ENCODE measurements around the gene IVD.

IVD gene

GRCh38 chr15:40459391-40460015 is 53.9 kb downstream of the IVD start:
- 96% methylated on average over 19 of the region's 19 CpGs for WGBS, 2 experiments
- no peaks in the 10 kb centered on the region for H3K9me3 ChIP-seq (ENCODE audit: control insufficient read depth, low read length)
- H3K36me3 ChIP-seq (ENCODE audit: control insufficient read depth, insufficient read depth, low read length), result peaks cover 18% of the 10 kb centered on the region
- H3K4me3 ChIP-seq (ENCODE audit: insufficient read depth, low read depth, low read length), result no peak overlapping the region
- no peaks in the 10 kb centered on the region for H3K27me3 ChIP-seq (ENCODE audit: control insufficient read depth, insufficient read depth, low read length, poor library complexity, severe bottlenecking)
- H3K27ac ChIP-seq (ENCODE audit: insufficient read depth, low read depth, low read length, poor library complexity, severe bottlenecking), result no peak overlapping the region
- peaks cover 15% of the 10 kb centered on the region for H3K4me1 ChIP-seq (ENCODE audit: control insufficient read depth, insufficient read depth, low read length)

- H3K9me3 ChIP-seq (ENCODE audit: control insufficient read depth, low read length), result no peaks in the 10 kb centered on the region
- no peaks in the 10 kb centered on the region for H3K27me3 ChIP-seq (ENCODE audit: control insufficient read depth, insufficient read depth, low read length, poor library complexity, severe bottlenecking)
- H3K4me1 ChIP-seq (ENCODE audit: control insufficient read depth, insufficient read depth, low read length), result peaks cover 6% of the 10 kb centered on the region
- H3K4me3 ChIP-seq (ENCODE audit: insufficient read depth, low read depth, low read length), result no peak overlapping the region
- H3K27ac ChIP-seq (ENCODE audit: insufficient read depth, low read depth, low read length, poor library complexity, severe bottlenecking), result no peak overlapping the region
- 96 to 97% methylated on average over 2 of the region's 2 CpGs for WGBS, 2 experiments
- H3K36me3 ChIP-seq (ENCODE audit: control insufficient read depth, insufficient read depth, low read length), result peaks cover 25% of the 10 kb centered on the region
These were observed 54.8 kb downstream of the IVD start for GRCh38 chr15:40460404-40460803.

DNA sequence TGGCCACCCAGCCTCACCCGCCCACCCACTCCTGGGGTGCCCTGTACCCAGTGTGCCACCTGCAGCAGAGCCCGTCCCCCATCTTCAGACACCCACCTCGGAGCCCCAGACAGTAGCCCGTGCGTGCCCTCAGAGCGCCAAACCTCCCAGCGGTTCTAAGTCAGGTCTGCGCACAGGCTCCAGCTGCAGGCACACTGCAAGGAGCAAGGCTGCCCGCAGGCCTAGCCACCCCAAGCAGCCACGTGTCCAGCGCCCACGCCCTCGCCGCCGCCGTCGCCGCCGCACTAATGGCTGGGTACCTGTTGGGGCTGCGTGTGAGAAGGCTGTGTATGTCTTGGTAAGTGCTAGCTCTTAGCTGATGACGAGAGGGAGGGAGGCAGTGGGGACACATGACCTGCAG is 56.4 kb downstream of the IVD start:
- Histone ChIP-seq H3K36me3 (ENCODE audit: control insufficient read depth, insufficient read depth, low read length) (peaks cover 31% of the 10 kb centered on the region), H3K4me1 (ENCODE audit: control insufficient read depth, insufficient read depth, low read length) (no peaks in the 10 kb centered on the region), H3K27me3 (ENCODE audit: control insufficient read depth, insufficient read depth, low read length, poor library complexity, severe bottlenecking) (no peaks in the 10 kb centered on the region), H3K27ac (ENCODE audit: insufficient read depth, low read depth, low read length, poor library complexity, severe bottlenecking) (no peak overlapping the region), H3K4me3 (ENCODE audit: insufficient read depth, low read depth, low read length) (no peak overlapping the region), H3K9me3 (ENCODE audit: control insufficient read depth, low read length) (no peaks in the 10 kb centered on the region)
- 96% methylated on average over 21 of the region's 21 CpGs for WGBS, 2 experiments

DNA sequence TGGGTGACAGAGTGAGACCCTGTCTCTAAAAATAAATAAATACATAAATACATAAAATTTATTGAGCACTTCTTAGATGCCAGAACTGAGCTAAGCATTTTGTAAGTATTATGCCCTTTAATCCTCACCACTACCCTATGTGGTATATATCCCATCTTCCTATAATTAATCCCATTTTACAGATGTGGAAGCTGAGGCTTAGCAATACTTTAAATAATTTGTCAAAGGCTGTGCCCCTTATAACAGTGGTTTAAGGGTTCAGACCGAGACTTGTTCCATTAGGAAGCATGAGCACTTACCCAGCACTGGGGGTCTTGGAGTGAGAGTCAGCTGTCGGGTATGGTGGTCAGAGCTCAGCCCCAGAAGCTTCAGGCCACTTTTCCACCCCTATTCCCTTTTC is 57.7 kb downstream of the IVD start:
- no peaks in the 10 kb centered on the region for H3K4me1 ChIP-seq (ENCODE audit: control insufficient read depth, insufficient read depth, low read length)
- WGBS, 2 experiments, result 93 to 96% methylated on average over 2 of the region's 2 CpGs
- H3K27me3 ChIP-seq (ENCODE audit: control insufficient read depth, insufficient read depth, low read length, poor library complexity, severe bottlenecking), result no peaks in the 10 kb centered on the region
- H3K9me3 ChIP-seq (ENCODE audit: control insufficient read depth, low read length), result no peaks in the 10 kb centered on the region
- peaks cover 34% of the 10 kb centered on the region for H3K36me3 ChIP-seq (ENCODE audit: control insufficient read depth, insufficient read depth, low read length)
- H3K27ac ChIP-seq (ENCODE audit: insufficient read depth, low read depth, low read length, poor library complexity, severe bottlenecking), result no peak overlapping the region
- H3K4me3 ChIP-seq (ENCODE audit: insufficient read depth, low read depth, low read length), result no peak overlapping the region

GRCh38 chr15:40463886-40464545 is 58.4 kb downstream of the IVD start:
- 94 to 96% methylated on average over 14 of the region's 14 CpGs for WGBS, 2 experiments
- no peak overlapping the region for H3K27ac ChIP-seq (ENCODE audit: insufficient read depth, low read depth, low read length, poor library complexity, severe bottlenecking)
- H3K27me3 ChIP-seq (ENCODE audit: control insufficient read depth, insufficient read depth, low read length, poor library complexity, severe bottlenecking), result no peaks in the 10 kb centered on the region
- H3K4me1 ChIP-seq (ENCODE audit: control insufficient read depth, insufficient read depth, low read length), result no peaks in the 10 kb centered on the region
- peaks cover 34% of the 10 kb centered on the region for H3K36me3 ChIP-seq (ENCODE audit: control insufficient read depth, insufficient read depth, low read length)
- no peak overlapping the region for H3K4me3 ChIP-seq (ENCODE audit: insufficient read depth, low read depth, low read length)
- H3K9me3 ChIP-seq (ENCODE audit: control insufficient read depth, low read length), result no peaks in the 10 kb centered on the region

GRCh38 chr15:40464595-40465185 is 59.1 kb downstream of the IVD start:
- no peak overlapping the region for H3K4me3 ChIP-seq (ENCODE audit: insufficient read depth, low read depth, low read length)
- no peaks in the 10 kb centered on the region for H3K27me3 ChIP-seq (ENCODE audit: control insufficient read depth, insufficient read depth, low read length, poor library complexity, severe bottlenecking)
- no peak overlapping the region for H3K27ac ChIP-seq (ENCODE audit: insufficient read depth, low read depth, low read length, poor library complexity, severe bottlenecking)
- H3K4me1 ChIP-seq (ENCODE audit: control insufficient read depth, insufficient read depth, low read length), result no peaks in the 10 kb centered on the region
- peaks cover 31% of the 10 kb centered on the region for H3K36me3 ChIP-seq (ENCODE audit: control insufficient read depth, insufficient read depth, low read length)
- H3K9me3 ChIP-seq (ENCODE audit: control insufficient read depth, low read length), result no peaks in the 10 kb centered on the region
- WGBS, 2 experiments, result 99 to 100% methylated on average over 3 of the region's 3 CpGs

DNA sequence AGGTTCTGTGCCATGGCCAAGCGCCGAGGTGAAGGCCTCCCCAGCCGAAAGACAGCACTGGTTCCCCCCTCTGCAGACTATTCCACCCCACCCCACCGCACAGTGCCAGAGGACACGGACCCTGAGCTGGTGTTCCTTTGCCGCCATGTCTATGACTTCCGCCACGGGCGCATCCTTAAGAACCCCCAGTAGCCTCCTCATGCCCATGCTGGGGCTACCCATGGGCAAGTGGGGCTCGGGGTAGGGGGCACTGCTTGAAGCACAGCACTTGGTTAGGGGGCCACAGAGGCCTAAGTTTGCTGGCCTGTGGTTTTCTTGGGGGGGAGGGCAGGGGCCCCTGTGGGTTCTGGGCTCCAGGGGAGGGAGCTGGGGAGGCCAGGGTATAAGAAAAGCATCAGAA is 60.3 kb downstream of the IVD start:
- H3K27me3 ChIP-seq (ENCODE audit: control insufficient read depth, insufficient read depth, low read length, poor library complexity, severe bottlenecking), result no peaks in the 10 kb centered on the region
- no peaks in the 10 kb centered on the region for H3K9me3 ChIP-seq (ENCODE audit: control insufficient read depth, low read length)
- WGBS, 2 experiments, result 95 to 96% methylated on average over 10 of the region's 10 CpGs
- H3K36me3 ChIP-seq (ENCODE audit: control insufficient read depth, insufficient read depth, low read length), result peaks cover 28% of the 10 kb centered on the region
- no peak overlapping the region for H3K4me3 ChIP-seq (ENCODE audit: insufficient read depth, low read depth, low read length)
- no peak overlapping the region for H3K27ac ChIP-seq (ENCODE audit: insufficient read depth, low read depth, low read length, poor library complexity, severe bottlenecking)
- H3K4me1 ChIP-seq (ENCODE audit: control insufficient read depth, insufficient read depth, low read length), result peaks cover 7% of the 10 kb centered on the region

DNA sequence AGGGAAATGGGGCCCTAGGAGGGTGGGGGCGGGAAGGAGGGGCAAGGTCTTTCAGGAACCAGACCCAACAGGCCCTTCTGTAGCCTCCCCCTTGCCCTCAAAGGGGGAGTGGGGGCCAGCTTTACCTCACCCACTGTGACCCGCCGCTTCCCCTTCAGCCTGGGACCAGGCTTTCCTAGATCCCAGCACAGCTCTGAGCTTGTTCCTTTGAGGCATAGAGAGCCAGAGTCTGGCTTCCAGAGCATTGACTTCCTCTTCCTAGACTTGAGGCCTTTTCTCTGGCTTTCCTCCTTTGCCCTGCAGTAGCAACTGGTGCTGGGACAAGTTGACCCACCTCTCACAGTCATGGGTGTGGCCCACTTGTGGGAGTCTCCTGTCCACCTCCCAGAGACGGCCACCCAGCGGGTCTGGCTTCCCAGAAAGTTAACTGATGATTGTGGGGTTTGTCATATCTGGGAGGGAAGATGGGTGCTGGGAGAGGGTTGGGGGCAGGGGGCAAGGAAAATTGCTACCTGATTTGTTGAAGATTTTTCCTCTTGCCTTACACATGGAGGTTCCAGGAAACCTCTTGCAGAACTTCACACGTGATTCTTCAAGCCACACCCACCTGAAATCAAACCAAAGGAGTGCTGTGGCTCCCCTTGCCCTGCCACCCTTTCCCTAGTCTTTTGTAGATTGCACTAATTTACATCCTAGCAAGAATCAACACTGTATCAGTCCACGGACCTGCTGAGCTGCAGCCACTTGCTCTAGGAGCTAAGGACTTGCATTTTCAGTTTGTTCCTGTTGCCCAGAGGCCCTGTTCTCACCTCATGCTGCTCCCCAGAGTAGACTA is 61.0 kb downstream of the IVD start:
- H3K36me3 ChIP-seq (ENCODE audit: control insufficient read depth, insufficient read depth, low read length), result peaks cover 28% of the 10 kb centered on the region
- no peaks in the 10 kb centered on the region for H3K9me3 ChIP-seq (ENCODE audit: control insufficient read depth, low read length)
- no peak overlapping the region for H3K27ac ChIP-seq (ENCODE audit: insufficient read depth, low read depth, low read length, poor library complexity, severe bottlenecking)
- H3K4me1 ChIP-seq (ENCODE audit: control insufficient read depth, insufficient read depth, low read length), result peaks cover 7% of the 10 kb centered on the region
- no peaks in the 10 kb centered on the region for H3K27me3 ChIP-seq (ENCODE audit: control insufficient read depth, insufficient read depth, low read length, poor library complexity, severe bottlenecking)
- WGBS, 2 experiments, result 89 to 91% methylated on average over 7 of the region's 7 CpGs
- H3K4me3 ChIP-seq (ENCODE audit: insufficient read depth, low read depth, low read length), result no peak overlapping the region

DNA sequence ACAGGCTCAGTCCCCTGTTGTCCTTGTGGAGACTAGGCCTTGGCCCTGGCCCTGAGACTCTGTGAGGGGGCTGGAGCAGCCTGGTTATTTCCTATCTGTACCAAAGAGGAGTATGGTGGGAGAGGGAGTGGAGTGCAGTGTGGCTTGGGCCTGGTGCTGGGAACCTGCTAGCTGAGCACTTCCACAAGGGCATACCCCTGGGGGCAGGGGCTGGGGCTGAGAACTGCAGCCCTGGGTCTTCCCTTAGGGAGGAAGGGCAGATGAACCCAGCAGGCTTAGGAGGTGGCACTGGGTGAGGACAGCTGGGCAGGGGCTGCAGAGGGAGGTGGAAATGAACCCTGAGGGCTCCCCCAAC is 61.6 kb downstream of the IVD start:
- H3K4me1 ChIP-seq (ENCODE audit: control insufficient read depth, insufficient read depth, low read length), result peaks cover 7% of the 10 kb centered on the region
- H3K36me3 ChIP-seq (ENCODE audit: control insufficient read depth, insufficient read depth, low read length), result peaks cover 28% of the 10 kb centered on the region
- no peak overlapping the region for H3K27ac ChIP-seq (ENCODE audit: insufficient read depth, low read depth, low read length, poor library complexity, severe bottlenecking)
- no peaks in the 10 kb centered on the region for H3K9me3 ChIP-seq (ENCODE audit: control insufficient read depth, low read length)
- no peak overlapping the region for H3K4me3 ChIP-seq (ENCODE audit: insufficient read depth, low read depth, low read length)
- peaks cover 4% of the 10 kb centered on the region for H3K27me3 ChIP-seq (ENCODE audit: control insufficient read depth, insufficient read depth, low read length, poor library complexity, severe bottlenecking)

- no peaks in the 10 kb centered on the region for H3K9me3 ChIP-seq (ENCODE audit: control insufficient read depth, low read length)
- peaks cover 6% of the 10 kb centered on the region for H3K27me3 ChIP-seq (ENCODE audit: control insufficient read depth, insufficient read depth, low read length, poor library complexity, severe bottlenecking)
- no peak overlapping the region for H3K4me3 ChIP-seq (ENCODE audit: insufficient read depth, low read depth, low read length)
- H3K4me1 ChIP-seq (ENCODE audit: control insufficient read depth, insufficient read depth, low read length), result peaks cover 7% of the 10 kb centered on the region
- no peak overlapping the region for H3K27ac ChIP-seq (ENCODE audit: insufficient read depth, low read depth, low read length, poor library complexity, severe bottlenecking)
- peaks cover 21% of the 10 kb centered on the region for H3K36me3 ChIP-seq (ENCODE audit: control insufficient read depth, insufficient read depth, low read length)
- 93 to 97% methylated on average over 4 of the region's 4 CpGs for WGBS, 2 experiments
These were observed 63.3 kb downstream of the IVD start for GRCh38 chr15:40468898-40469331.

Measured in ectodermal cell (in vitro differentiated cells).